Stimulated activated effector memory CD8-positive, alpha-beta T cell treated with anti-CD3 and anti-CD28 coated beads, Interleukin-12 subunit alpha, Interleukin-12 subunit beta, amount 100 ng/mL, for 72 hours (primary cell): ENCODE data around the gene WHAMM.
A peak's percentile ranks its signal among the peaks of the same experiment; 100 is the strongest.
"Not testable (repeated sequence)": the region's sequence is repeated elsewhere in the genome, so short reads cannot be mapped to it uniquely, and the experiment has no call there.

Experiments
- ATAC-seq: fragments of 150-1000 bp; cut with Tn5 transposase; 2 replicates; pipeline ENCODE4 v1.10.0; 2021
- DNase-seq, 2 donors: peaks; one replicate each; pipeline ENCODE4 v3.0.0; 2021 to 2022; ENCODE audit warnings: low spot score in 2 of 2
- H3K27ac Mint-ChIP-seq: one replicate; pipeline ENCODE4 v1.8.0; 2022; ENCODE audit warnings: mild to moderate bottlenecking, mixed read lengths
- H3K36me3 Mint-ChIP-seq: one replicate; pipeline ENCODE4 v1.8.0; 2022; ENCODE audit warnings: mild to moderate bottlenecking, mixed read lengths
- H3K4me1 Mint-ChIP-seq: one replicate; pipeline ENCODE4 v1.8.0; 2022; ENCODE audit warnings: mixed read lengths
- H3K4me3 Mint-ChIP-seq: one replicate; pipeline ENCODE4 v1.8.0; 2022; ENCODE audit warnings: mild to moderate bottlenecking, mixed read lengths
- H3K9me3 Mint-ChIP-seq: one replicate; pipeline ENCODE4 v1.8.0; 2022; ENCODE audit warnings: mixed read lengths

WHAMM gene

GRCh38 chr15:82809308-82810060 lies at the start of gene WHAMM:
Gene WHAMM (plus strand): TSS chr15:82809628. CDS start chr15:82809727, 99 bp downstream.
- H3K9me3 Mint-ChIP-seq = no peaks in the 10 kb centered on the region
- ATAC-seq (peak; percentile 96), DNase-seq (peak; percentile 83 to 96)
- H3K27ac Mint-ChIP-seq = peak within 1 kb of the TSS; percentile 87
- peaks cover 28% of the 10 kb centered on the region for H3K4me1 Mint-ChIP-seq
- peaks cover 49% of the 10 kb centered on the region for H3K36me3 Mint-ChIP-seq
- H3K4me3 Mint-ChIP-seq = peak within 1 kb of the TSS; percentile 76

GRCh38 chr15:82763361-82764116 lies 45.9 kb upstream of the WHAMM start:
- Mint-ChIP-seq H3K27ac (peak overlapping the region; percentile 1), H3K36me3 (peaks cover 19% of the 10 kb centered on the region)

GRCh38 chr15:82764117-82764490 lies 45.3 kb upstream of the WHAMM start:
- Mint-ChIP-seq H3K36me3 (peaks cover 14% of the 10 kb centered on the region), H3K4me3 (no peak overlapping the region), H3K4me1 (peaks cover 15% of the 10 kb centered on the region), H3K27ac (peak overlapping the region; percentile 1), H3K9me3 (no peaks in the 10 kb centered on the region)
- ATAC-seq (no peak), DNase-seq (no peak)

More at GRCh38 chr15:82763361-82764116, 45.9 kb upstream of the WHAMM start:
- DNase-seq (no peak), ATAC-seq (no peak)
- H3K4me1 Mint-ChIP-seq = peaks cover 15% of the 10 kb centered on the region
- no peak overlapping the region for H3K4me3 Mint-ChIP-seq
- no peaks in the 10 kb centered on the region for H3K9me3 Mint-ChIP-seq

- DNase-seq (no peak), ATAC-seq (no peak)
- peaks cover 14% of the 10 kb centered on the region for H3K36me3 Mint-ChIP-seq
- H3K27ac Mint-ChIP-seq = no peak overlapping the region
- no peaks in the 10 kb centered on the region for H3K9me3 Mint-ChIP-seq
- H3K4me3 Mint-ChIP-seq = no peak overlapping the region
- H3K4me1 Mint-ChIP-seq = peaks cover 15% of the 10 kb centered on the region
Observed at GRCh38 chr15:82764740-82765139, 44.7 kb upstream of the WHAMM start.

GRCh38 chr15:82766201-82766600 lies 43.2 kb upstream of the WHAMM start:
- H3K4me3 Mint-ChIP-seq, H3K4me1 Mint-ChIP-seq, DNase-seq, H3K36me3 Mint-ChIP-seq, H3K27ac Mint-ChIP-seq, H3K9me3 Mint-ChIP-seq, ATAC-seq: not testable (repeated sequence)

GRCh38 chr15:82767163-82767829 lies 42.1 kb upstream of the WHAMM start:
- ATAC-seq (no peak), DNase-seq (no peak)
- Mint-ChIP-seq H3K4me1 (peaks cover 8% of the 10 kb centered on the region), H3K4me3 (no peak overlapping the region), H3K36me3 (peaks cover 7% of the 10 kb centered on the region), H3K27ac (no peak overlapping the region), H3K9me3 (no peaks in the 10 kb centered on the region)

GRCh38 chr15:82768414-82769054 lies 40.9 kb upstream of the WHAMM start:
- H3K27ac Mint-ChIP-seq = peak overlapping the region; percentile 36

GRCh38 chr15:82771789-82772607 lies 37.4 kb upstream of the WHAMM start:
- H3K9me3 Mint-ChIP-seq = no peaks in the 10 kb centered on the region
- H3K27ac Mint-ChIP-seq = no peak overlapping the region
- H3K4me3 Mint-ChIP-seq = no peak overlapping the region
- no peaks in the 10 kb centered on the region for H3K36me3 Mint-ChIP-seq
- H3K4me1 Mint-ChIP-seq = no peaks in the 10 kb centered on the region
- DNase-seq (no peak), ATAC-seq (no peak)

More at GRCh38 chr15:82768414-82769054, 40.9 kb upstream of the WHAMM start:
- Mint-ChIP-seq H3K4me3 (no peak overlapping the region), H3K4me1 (peaks cover 5% of the 10 kb centered on the region), H3K36me3 (peaks cover 5% of the 10 kb centered on the region), H3K9me3 (no peaks in the 10 kb centered on the region)
- ATAC-seq = no peak
- no peak for DNase-seq

- Mint-ChIP-seq H3K36me3 (no peaks in the 10 kb centered on the region), H3K27ac (no peak overlapping the region), H3K4me1 (no peaks in the 10 kb centered on the region), H3K4me3 (no peak overlapping the region), H3K9me3 (no peaks in the 10 kb centered on the region)
- no peak for DNase-seq
- ATAC-seq = no peak
Observed at GRCh38 chr15:82774496-82774895, 34.9 kb upstream of the WHAMM start.

- no peak for ATAC-seq
- no peak overlapping the region for H3K27ac Mint-ChIP-seq
- no peaks in the 10 kb centered on the region for H3K36me3 Mint-ChIP-seq
- H3K4me3 Mint-ChIP-seq = no peak overlapping the region
- H3K9me3 Mint-ChIP-seq = no peaks in the 10 kb centered on the region
- DNase-seq = no peak
- H3K4me1 Mint-ChIP-seq = no peaks in the 10 kb centered on the region
Observed at GRCh38 chr15:82778755-82779154, 30.7 kb upstream of the WHAMM start.

- H3K4me1 Mint-ChIP-seq = no peaks in the 10 kb centered on the region
Observed at GRCh38 chr15:82781349-82781748, 28.1 kb upstream of the WHAMM start.

GRCh38 chr15:82788496-82788895 lies 20.9 kb upstream of the WHAMM start:
- H3K9me3 Mint-ChIP-seq = no peaks in the 10 kb centered on the region
- no peak overlapping the region for H3K4me3 Mint-ChIP-seq
- DNase-seq = no peak

More at GRCh38 chr15:82781349-82781748, 28.1 kb upstream of the WHAMM start:
- DNase-seq = no peak
- ATAC-seq = no peak
- Mint-ChIP-seq H3K9me3 (no peaks in the 10 kb centered on the region), H3K36me3 (no peaks in the 10 kb centered on the region), H3K27ac (no peak overlapping the region), H3K4me3 (no peak overlapping the region)

GRCh38 chr15:82789491-82789890 lies 19.9 kb upstream of the WHAMM start:
- Mint-ChIP-seq H3K4me3 (no peak overlapping the region), H3K9me3 (peaks cover 9% of the 10 kb centered on the region), H3K36me3 (no peaks in the 10 kb centered on the region), H3K27ac (no peak overlapping the region), H3K4me1 (no peaks in the 10 kb centered on the region)
- ATAC-seq (no peak), DNase-seq (no peak)

More at GRCh38 chr15:82788496-82788895, 20.9 kb upstream of the WHAMM start:
- H3K36me3 Mint-ChIP-seq = no peaks in the 10 kb centered on the region
- no peak overlapping the region for H3K27ac Mint-ChIP-seq
- H3K4me1 Mint-ChIP-seq = no peaks in the 10 kb centered on the region
- ATAC-seq = no peak

- H3K9me3 Mint-ChIP-seq = peaks cover 9% of the 10 kb centered on the region
- no peak for ATAC-seq
- H3K36me3 Mint-ChIP-seq = no peaks in the 10 kb centered on the region
Observed at GRCh38 chr15:82790321-82790720, 19.1 kb upstream of the WHAMM start.

More at GRCh38 chr15:82790321-82790720, 19.1 kb upstream of the WHAMM start:
- DNase-seq = no peak
- Mint-ChIP-seq H3K27ac (no peak overlapping the region), H3K4me3 (no peak overlapping the region), H3K4me1 (no peaks in the 10 kb centered on the region)
